Subcutaneous adipose tissue (tissue), 4 donors: ENCODE results near the gene GRAMD2B. TPM values are rescaled to one million over a fixed set of nuclear protein-coding genes. Genes with fewer than 3 reads are reported as not detected.

Experiments used
- total RNA-seq, 4 donors: library from RNA; depleted of rRNA; stranded (reverse); fragments of >200 nt; gene quantifications; one replicate each; pipeline ENCODE4 v1.1.0, GENCODE V29; 2016
- TF ChIP-seq, protein P1 (sequence below): fragments of 450-650 bp; IDR thresholded peaks from one replicate; pipeline ENCODE4 v1.5.1; 2016; ENCODE audit warnings: low read depth, mild to moderate bottlenecking, control low read depth, antibody characterized with exemption, moderate library complexity

GRAMD2B gene
- total RNA-seq, 4 donors from 2014 or later = 30.3 to 50.9 (median 32.7) TPM

- TF ChIP-seq, protein P1, sequence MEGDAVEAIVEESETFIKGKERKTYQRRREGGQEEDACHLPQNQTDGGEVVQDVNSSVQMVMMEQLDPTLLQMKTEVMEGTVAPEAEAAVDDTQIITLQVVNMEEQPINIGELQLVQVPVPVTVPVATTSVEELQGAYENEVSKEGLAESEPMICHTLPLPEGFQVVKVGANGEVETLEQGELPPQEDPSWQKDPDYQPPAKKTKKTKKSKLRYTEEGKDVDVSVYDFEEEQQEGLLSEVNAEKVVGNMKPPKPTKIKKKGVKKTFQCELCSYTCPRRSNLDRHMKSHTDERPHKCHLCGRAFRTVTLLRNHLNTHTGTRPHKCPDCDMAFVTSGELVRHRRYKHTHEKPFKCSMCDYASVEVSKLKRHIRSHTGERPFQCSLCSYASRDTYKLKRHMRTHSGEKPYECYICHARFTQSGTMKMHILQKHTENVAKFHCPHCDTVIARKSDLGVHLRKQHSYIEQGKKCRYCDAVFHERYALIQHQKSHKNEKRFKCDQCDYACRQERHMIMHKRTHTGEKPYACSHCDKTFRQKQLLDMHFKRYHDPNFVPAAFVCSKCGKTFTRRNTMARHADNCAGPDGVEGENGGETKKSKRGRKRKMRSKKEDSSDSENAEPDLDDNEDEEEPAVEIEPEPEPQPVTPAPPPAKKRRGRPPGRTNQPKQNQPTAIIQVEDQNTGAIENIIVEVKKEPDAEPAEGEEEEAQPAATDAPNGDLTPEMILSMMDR = no peak
Observed at GRCh38 chr5:126398791-126399190, 24.4 kb upstream of the GRAMD2B start.

DNA sequence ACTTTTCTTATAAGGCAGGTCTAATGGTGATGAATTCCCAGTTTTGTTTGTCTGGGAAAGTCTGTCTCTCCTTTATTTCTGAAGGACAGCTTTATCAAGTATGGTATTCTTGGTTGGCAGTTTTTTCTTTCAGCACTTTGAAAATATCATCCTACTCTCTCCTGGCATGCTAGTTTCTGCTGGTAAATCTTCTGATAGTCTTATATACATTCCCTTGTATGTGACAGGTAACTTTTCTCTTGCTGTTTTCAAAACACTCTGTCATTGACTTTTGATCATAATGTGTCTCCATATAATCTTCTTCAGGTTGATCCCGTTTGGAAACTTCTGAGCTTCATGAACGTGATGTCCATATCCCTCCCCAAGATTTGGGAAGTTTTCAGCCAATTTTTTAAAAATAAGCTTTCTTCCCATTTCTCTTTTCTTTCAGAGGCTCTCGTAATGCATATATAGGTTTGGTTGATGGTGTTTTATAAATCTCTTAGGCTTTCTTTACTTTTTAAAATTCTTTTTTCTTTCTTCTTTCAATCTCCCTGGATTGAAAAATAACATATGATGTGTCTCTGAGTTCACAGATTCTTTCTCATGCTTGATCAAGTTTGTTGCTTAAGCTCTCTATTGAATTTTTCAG is 22.5 kb upstream of the GRAMD2B start:
- TF ChIP-seq, protein P1 = no peak

- TF ChIP-seq, protein P1 = no peak
Observed at GRCh38 chr5:126402621-126403555, 20.3 kb upstream of the GRAMD2B start.

DNA sequence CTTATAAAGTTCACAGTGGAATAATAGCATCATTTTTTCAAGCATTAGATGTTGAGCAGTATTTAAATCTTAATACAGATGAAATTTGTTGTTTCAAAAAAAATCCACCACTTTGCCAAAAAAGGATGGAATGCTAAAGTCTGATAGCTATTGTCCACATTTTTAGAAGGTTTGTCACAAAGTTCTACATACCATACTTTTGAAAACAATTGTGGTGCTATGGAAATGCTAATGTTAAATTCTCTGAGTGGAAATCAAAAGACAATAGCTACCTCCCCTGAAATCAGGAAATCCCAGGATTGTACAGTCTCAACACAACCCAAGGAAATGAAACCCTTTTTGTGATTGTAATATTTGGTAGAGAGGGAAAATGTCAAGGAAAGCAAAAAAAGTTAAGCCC is 19.3 kb upstream of the GRAMD2B start:
- TF ChIP-seq, protein P1 = no peak

DNA sequence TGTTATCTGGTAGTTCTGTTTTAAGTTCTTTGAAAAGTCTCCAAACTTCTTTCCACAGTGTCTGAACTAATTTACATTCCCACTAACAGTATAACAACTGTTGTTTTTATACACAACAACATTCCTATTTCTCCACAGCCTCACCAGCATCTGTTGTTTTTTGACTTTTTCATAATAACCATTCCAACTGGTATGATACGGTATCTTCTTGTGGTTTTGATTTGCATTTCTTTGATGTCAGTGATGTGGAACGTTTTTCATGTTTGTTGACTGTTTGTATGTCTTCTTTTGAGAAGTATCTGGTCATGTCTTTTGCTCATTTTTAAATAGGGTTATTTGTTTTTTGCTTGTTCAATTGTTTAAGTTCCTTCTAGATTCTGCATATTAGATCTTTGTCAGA is 12.6 kb upstream of the GRAMD2B start:
- TF ChIP-seq, protein P1 = no peak

GRCh38 chr5:126413856-126414255 is 9.4 kb upstream of the GRAMD2B start:
- TF ChIP-seq, protein P1 = no peak

GRCh38 chr5:126414874-126415502 is 8.2 kb upstream of the GRAMD2B start:
- TF ChIP-seq, protein P1 = no peak
